Stomach smooth muscle (tissue), 2 donors: ENCODE results near the gene RNF5.
A peak's percentile ranks its signal among the peaks of the same experiment; 100 is the strongest.
"Not testable (repeated sequence)": the region's sequence is repeated elsewhere in the genome, so short reads cannot be mapped to it uniquely, and the experiment has no call there.

ENCODE experiments used
- H3K27ac ChIP-seq: one replicate; pipeline ENCODE4 v1.7.0; 2013; ENCODE audit warnings: mild to moderate bottlenecking, low read length, inconsistent platforms
- H3K27me3 ChIP-seq, 2 donors: one replicate each; pipeline ENCODE4 v1.7.0; 2013; ENCODE audit warnings: low read length in 2 of 2; ENCODE audit not compliant: insufficient read depth in 2 of 2, control insufficient read depth in 1 of 2
- H3K36me3 ChIP-seq, 2 donors: one replicate each; pipeline ENCODE4 v1.7.0; 2013; ENCODE audit warnings: low read length in 2 of 2; ENCODE audit not compliant: control insufficient read depth in 2 of 2, insufficient read depth in 2 of 2
- H3K4me1 ChIP-seq: one replicate; pipeline ENCODE4 v1.7.0; 2013; ENCODE audit warnings: low read length; ENCODE audit not compliant: control insufficient read depth, insufficient read depth
- H3K4me3 ChIP-seq, 2 donors: one replicate each; pipeline ENCODE4 v1.7.0; 2013; ENCODE audit warnings: low read length in 2 of 2
- H3K9ac ChIP-seq, 2 donors: one replicate each; pipeline ENCODE4 v1.7.0; 2013; ENCODE audit warnings: low read length in 2 of 2, mild to moderate bottlenecking in 1 of 2
- H3K9me3 ChIP-seq, 2 donors: one replicate each; pipeline ENCODE4 v1.7.0; 2013; ENCODE audit warnings: low read length in 2 of 2; ENCODE audit not compliant: control insufficient read depth in 2 of 2
- donor health status: healthy.
- donor health status: Pancreatic carcinoma.

RNF5 gene

GRCh38 chr6:32191696-32192607 is 13.7 kb downstream of the RNF5 start:
- peak overlapping the region; percentile 98 for H3K27ac ChIP-seq
- H3K4me1 ChIP-seq = peaks cover 61% of the 10 kb centered on the region
- peak overlapping the region in 1 of 2 donors; percentile 55 for H3K4me3 ChIP-seq
- H3K9me3 ChIP-seq = no peaks in the 10 kb centered on the region
- H3K27me3 ChIP-seq = no peaks in the 10 kb centered on the region
- peak overlapping the region; percentile 36 to 92 for H3K9ac ChIP-seq
- H3K36me3 ChIP-seq = peaks cover 1 to 11% of the 10 kb centered on the region in 2 donors

- Histone ChIP-seq H3K9ac (peak within 1 kb of the TSS; percentile 36 to 92), H3K4me1 (peaks cover 60% of the 10 kb centered on the region), H3K9me3 (no peaks in the 10 kb centered on the region), H3K4me3 (peak within 1 kb of the TSS in 1 of 2 donors; percentile 55), H3K27me3 (no peaks in the 10 kb centered on the region), H3K36me3 (peaks cover 0 to 4% of the 10 kb centered on the region in 2 donors), H3K27ac (peak within 1 kb of the TSS; percentile 98)
Measured at GRCh38 chr6:32192608-32193039, 14.4 kb downstream of the RNF5 start, which contains the start of gene GPSM3. GPSM3 (minus strand) TSS chr6:32192643; CDS start chr6:32192513, 130 bp downstream.

GRCh38 chr6:32193096-32193495 is 14.9 kb downstream of the RNF5 start:
- peaks cover 55% of the 10 kb centered on the region for H3K4me1 ChIP-seq
- peak overlapping the region; percentile 31 for H3K27ac ChIP-seq
- H3K4me3 ChIP-seq = peak overlapping the region in 1 of 2 donors; percentile 15
- H3K9ac ChIP-seq, H3K36me3 ChIP-seq, H3K27me3 ChIP-seq, H3K9me3 ChIP-seq: not testable (repeated sequence)

- Histone ChIP-seq H3K9me3 (no peaks in the 10 kb centered on the region), H3K4me3 (no peak overlapping the region), H3K36me3 (no peaks in the 10 kb centered on the region), H3K9ac (peak overlapping the region; percentile 21 to 69), H3K27me3 (no peaks in the 10 kb centered on the region), H3K27ac (peak overlapping the region; percentile 95), H3K4me1 (peaks cover 44% of the 10 kb centered on the region)
Measured at GRCh38 chr6:32194388-32194787, 16.2 kb downstream of the RNF5 start.

- Histone ChIP-seq H3K4me3 (peak overlapping the region; percentile 70 to 97), H3K27me3 (no peaks in the 10 kb centered on the region), H3K4me1 (peaks cover 44% of the 10 kb centered on the region), H3K9me3 (no peaks in the 10 kb centered on the region), H3K9ac (peak overlapping the region; percentile 69 to 70), H3K36me3 (no peaks in the 10 kb centered on the region), H3K27ac (peak overlapping the region; percentile 95)
Measured at GRCh38 chr6:32194825-32195651, 16.8 kb downstream of the RNF5 start.

- peak overlapping the region; percentile 100 for H3K27ac ChIP-seq
- H3K36me3 ChIP-seq = no peaks in the 10 kb centered on the region
- no peaks in the 10 kb centered on the region for H3K9me3 ChIP-seq
- H3K9ac ChIP-seq = no peak overlapping the region
- no peaks in the 10 kb centered on the region for H3K27me3 ChIP-seq
- peak overlapping the region in 1 of 2 donors; percentile 97 for H3K4me3 ChIP-seq
- H3K4me1 ChIP-seq = peaks cover 40% of the 10 kb centered on the region
Measured at GRCh38 chr6:32195652-32195901, 17.4 kb downstream of the RNF5 start.

GRCh38 chr6:32195902-32196681 is 17.9 kb downstream of the RNF5 start:
- H3K4me3 ChIP-seq = peak overlapping the region; percentile 92 to 97
- no peaks in the 10 kb centered on the region for H3K9me3 ChIP-seq
- H3K27me3 ChIP-seq = peaks cover 0 to under 1% of the 10 kb centered on the region in 2 donors
- H3K9ac ChIP-seq = peak overlapping the region; percentile 100
- peaks cover 35% of the 10 kb centered on the region for H3K4me1 ChIP-seq
- H3K27ac ChIP-seq = peak overlapping the region; percentile 100
- H3K36me3 ChIP-seq = no peaks in the 10 kb centered on the region

GRCh38 chr6:32196682-32197616 is 18.7 kb downstream of the RNF5 start:
- Histone ChIP-seq H3K27ac (peak overlapping the region; percentile 100), H3K9me3 (no peaks in the 10 kb centered on the region), H3K4me1 (peaks cover 27% of the 10 kb centered on the region), H3K9ac (peak overlapping the region; percentile 100), H3K36me3 (no peaks in the 10 kb centered on the region), H3K27me3 (peaks cover 4 to 6% of the 10 kb centered on the region in 2 donors), H3K4me3 (peak overlapping the region; percentile 92 to 97)

- Histone ChIP-seq H3K9ac (no peak overlapping the region), H3K36me3 (no peaks in the 10 kb centered on the region), H3K4me1 (peaks cover 25% of the 10 kb centered on the region), H3K27me3 (peaks cover 4 to 9% of the 10 kb centered on the region in 2 donors), H3K9me3 (no peaks in the 10 kb centered on the region), H3K4me3 (no peak overlapping the region), H3K27ac (no peak overlapping the region)
Measured at GRCh38 chr6:32198345-32198696, 20.1 kb downstream of the RNF5 start.
